Measurements from ENCODE around the gene CLEC3B.

Gene CLEC3B

GRCh38 chr3:45081506-45082141 is 55.5 kb downstream of the CLEC3B start:
- no peaks in the 10 kb centered on the region; the same call in none of the 2 replicates for H3K27me3 ChIP-seq (ENCODE audit: insufficient read depth, low read length)
- TF ChIP-seq CTCF (IDR thresholded peaks at IDR 0.05; ENCODE audit: low read length) = no peak
- TF ChIP-seq EZH2 (IDR thresholded peaks at IDR 0.05; ENCODE audit: borderline replicate concordance, low read length) = no peak
- H3K9ac ChIP-seq (ENCODE audit: low read length) = no peak overlapping the region
- no peak overlapping the region for H3K4me2 ChIP-seq (ENCODE audit: low read length)
- no peak overlapping the region for H3K4me3 ChIP-seq (ENCODE audit: low read depth, low read length, poor library complexity, severe bottlenecking)
- no peaks in the 10 kb centered on the region for H3K36me3 ChIP-seq (ENCODE audit: insufficient read depth, low read length)
- no peaks in the 10 kb centered on the region for H4K20me1 ChIP-seq (ENCODE audit: insufficient read depth, low read length)
- no peaks in the 10 kb centered on the region for H3K79me2 ChIP-seq (ENCODE audit: insufficient read depth, low read length)
- no peak overlapping the region for H3K27ac ChIP-seq (ENCODE audit: low read depth, low read length, poor library complexity, severe bottlenecking)
- no peaks in the 10 kb centered on the region for H3F3A ChIP-seq (ENCODE audit: insufficient read depth, low read length)
- no peaks in the 10 kb centered on the region for H3K9me3 ChIP-seq (ENCODE audit: low read length)
- H2AFZ ChIP-seq (ENCODE audit: low read length) = no peak overlapping the region
- no peaks in the 10 kb centered on the region for H3K9me2 ChIP-seq (ENCODE audit: low read depth, low read length)
- H3K4me1 ChIP-seq (ENCODE audit: insufficient read depth, low read length, severe bottlenecking) = no peaks in the 10 kb centered on the region

- TF ChIP-seq CTCF (IDR thresholded peaks at IDR 0.05; ENCODE audit: low read length) = no peak
- no peak for TF ChIP-seq EZH2 (IDR thresholded peaks at IDR 0.05; ENCODE audit: borderline replicate concordance, low read length)
- Histone ChIP-seq H3K9ac (ENCODE audit: low read length) (no peak overlapping the region), H3K27me3 (ENCODE audit: insufficient read depth, low read length) (no peaks in the 10 kb centered on the region; the same call in none of the 2 replicates), H3F3A (ENCODE audit: insufficient read depth, low read length) (no peaks in the 10 kb centered on the region), H3K4me3 (ENCODE audit: low read depth, low read length, poor library complexity, severe bottlenecking) (no peak overlapping the region), H3K9me2 (ENCODE audit: low read depth, low read length) (no peaks in the 10 kb centered on the region), H3K4me1 (ENCODE audit: insufficient read depth, low read length, severe bottlenecking) (no peaks in the 10 kb centered on the region), H3K4me2 (ENCODE audit: low read length) (no peak overlapping the region), H3K27ac (ENCODE audit: low read depth, low read length, poor library complexity, severe bottlenecking) (no peak overlapping the region), H3K36me3 (ENCODE audit: insufficient read depth, low read length) (no peaks in the 10 kb centered on the region), H3K79me2 (ENCODE audit: insufficient read depth, low read length) (no peaks in the 10 kb centered on the region), H3K9me3 (ENCODE audit: low read length) (no peaks in the 10 kb centered on the region), H4K20me1 (ENCODE audit: insufficient read depth, low read length) (no peaks in the 10 kb centered on the region), H2AFZ (ENCODE audit: low read length) (no peak overlapping the region)
These were observed 56.0 kb downstream of the CLEC3B start for GRCh38 chr3:45082142-45082538.

GRCh38 chr3:45083023-45083422 is 56.9 kb downstream of the CLEC3B start:
- no peak overlapping the region for H3K4me3 ChIP-seq (ENCODE audit: low read depth, low read length, poor library complexity, severe bottlenecking)
- TF ChIP-seq EZH2 (IDR thresholded peaks at IDR 0.05; ENCODE audit: borderline replicate concordance, low read length) = no peak
- TF ChIP-seq CTCF (IDR thresholded peaks at IDR 0.05; ENCODE audit: low read length) = no peak
- H2AFZ ChIP-seq (ENCODE audit: low read length) = no peak overlapping the region
- no peak overlapping the region for H3K9ac ChIP-seq (ENCODE audit: low read length)
- no peak overlapping the region for H3K4me2 ChIP-seq (ENCODE audit: low read length)
- H3K79me2 ChIP-seq (ENCODE audit: insufficient read depth, low read length) = no peaks in the 10 kb centered on the region
- H3K4me1 ChIP-seq (ENCODE audit: insufficient read depth, low read length, severe bottlenecking) = no peaks in the 10 kb centered on the region
- H3K9me3 ChIP-seq (ENCODE audit: low read length) = no peaks in the 10 kb centered on the region
- no peaks in the 10 kb centered on the region; the same call in none of the 2 replicates for H3K27me3 ChIP-seq (ENCODE audit: insufficient read depth, low read length)
- no peaks in the 10 kb centered on the region for H4K20me1 ChIP-seq (ENCODE audit: insufficient read depth, low read length)
- no peak overlapping the region for H3K27ac ChIP-seq (ENCODE audit: low read depth, low read length, poor library complexity, severe bottlenecking)
- H3F3A ChIP-seq (ENCODE audit: insufficient read depth, low read length) = no peaks in the 10 kb centered on the region
- no peaks in the 10 kb centered on the region for H3K9me2 ChIP-seq (ENCODE audit: low read depth, low read length)
- no peaks in the 10 kb centered on the region for H3K36me3 ChIP-seq (ENCODE audit: insufficient read depth, low read length)
